ENCODE data around the gene GCNT2.

GRCh38 chr6:10547809-10548208 lies 26.7 kb downstream of the GCNT2 start:
- TF ChIP-seq CTCF (IDR thresholded peaks at IDR 0.05; ENCODE audit: low read depth, low read length) (no peak), MAX (IDR thresholded peaks at IDR 0.05; ENCODE audit: low read depth, low read length) (no peak)
